Endothelial cell of umbilical vein (primary cell): ENCODE results near the gene FMNL2.

Experiments used
- EZH2 ChIP-seq: IDR thresholded peaks from 2 replicates; pipeline ENCODE4 v1.6.1; 2012; ENCODE audit warnings: borderline replicate concordance, low read depth, mild to moderate bottlenecking, moderate library complexity, low read length, inconsistent platforms; ENCODE audit not compliant: severe bottlenecking
- FOS ChIP-seq: IDR thresholded peaks from 2 replicates; pipeline ENCODE4 v1.6.1; 2011; ENCODE audit warnings: mild to moderate bottlenecking, low read length, moderate library complexity, borderline replicate concordance; ENCODE audit not compliant: insufficient read depth
- GATA2 ChIP-seq: IDR thresholded peaks from 2 replicates; pipeline ENCODE4 v1.7.0; 2011; ENCODE audit warnings: low read depth, mild to moderate bottlenecking, moderate library complexity, mixed read lengths, low read length; ENCODE audit not compliant: insufficient read length, insufficient read depth
- POLR2A ChIP-seq: IDR thresholded peaks from 2 replicates; pipeline ENCODE4 v1.6.1; 2012; ENCODE audit warnings: low read depth, mild to moderate bottlenecking, control low read depth, low read length
- POLR2AphosphoS5 ChIP-seq: IDR thresholded peaks from 2 replicates; pipeline ENCODE4 v1.6.1; 2012; ENCODE audit warnings: low read depth, mild to moderate bottlenecking, control low read depth, low read length, moderate library complexity; ENCODE audit not compliant: insufficient read depth
- TF ChIP-seq, protein P1 (sequence below), 2 donors: IDR thresholded peaks; 1 replicate in 1 of 2; 2 replicates in 1 of 2; pipeline ENCODE4 v1.5.1; 2011; ENCODE audit warnings: low read length in 2 of 2, mild to moderate bottlenecking in 2 of 2, moderate library complexity in 2 of 2, control low read depth in 1 of 2, inconsistent platforms in 1 of 2, low read depth in 1 of 2; ENCODE audit not compliant: insufficient read depth in 1 of 2; ENCODE audit errors: extremely low read depth in 1 of 2
- TF ChIP-seq, protein P2 (sequence below): IDR thresholded peaks from 2 replicates; pipeline ENCODE4 v1.6.1; 2011; ENCODE audit not compliant: insufficient read depth, insufficient read length

- TF ChIP-seq POLR2A (no peak), POLR2AphosphoS5 (no peak), EZH2 (no peak), FOS (no peak), GATA2 (no peak)
- TF ChIP-seq, protein P1, sequence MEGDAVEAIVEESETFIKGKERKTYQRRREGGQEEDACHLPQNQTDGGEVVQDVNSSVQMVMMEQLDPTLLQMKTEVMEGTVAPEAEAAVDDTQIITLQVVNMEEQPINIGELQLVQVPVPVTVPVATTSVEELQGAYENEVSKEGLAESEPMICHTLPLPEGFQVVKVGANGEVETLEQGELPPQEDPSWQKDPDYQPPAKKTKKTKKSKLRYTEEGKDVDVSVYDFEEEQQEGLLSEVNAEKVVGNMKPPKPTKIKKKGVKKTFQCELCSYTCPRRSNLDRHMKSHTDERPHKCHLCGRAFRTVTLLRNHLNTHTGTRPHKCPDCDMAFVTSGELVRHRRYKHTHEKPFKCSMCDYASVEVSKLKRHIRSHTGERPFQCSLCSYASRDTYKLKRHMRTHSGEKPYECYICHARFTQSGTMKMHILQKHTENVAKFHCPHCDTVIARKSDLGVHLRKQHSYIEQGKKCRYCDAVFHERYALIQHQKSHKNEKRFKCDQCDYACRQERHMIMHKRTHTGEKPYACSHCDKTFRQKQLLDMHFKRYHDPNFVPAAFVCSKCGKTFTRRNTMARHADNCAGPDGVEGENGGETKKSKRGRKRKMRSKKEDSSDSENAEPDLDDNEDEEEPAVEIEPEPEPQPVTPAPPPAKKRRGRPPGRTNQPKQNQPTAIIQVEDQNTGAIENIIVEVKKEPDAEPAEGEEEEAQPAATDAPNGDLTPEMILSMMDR (IDR thresholded peaks at IDR 0.05; ENCODE audit: extremely low read depth in 1 of 2, insufficient read depth in 1 of 2, low read depth in 1 of 2, low read length in 2 of 2): no peak
- TF ChIP-seq, protein P2, sequence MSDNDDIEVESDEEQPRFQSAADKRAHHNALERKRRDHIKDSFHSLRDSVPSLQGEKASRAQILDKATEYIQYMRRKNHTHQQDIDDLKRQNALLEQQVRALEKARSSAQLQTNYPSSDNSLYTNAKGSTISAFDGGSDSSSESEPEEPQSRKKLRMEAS: no peak
Observed at GRCh38 chr2:152355409-152355831, 20.4 kb downstream of the FMNL2 start.
